SKM-1 treated with dmso at 0.1 percent for 144 hours (cell line): ENCODE measurements around the gene SHANK1.

Experiments
- DNase-seq: peaks from one replicate; lab custom pipeline; 2025; ENCODE audit not compliant: unreplicated experiment; lab: John Stamatoyannopoulos, UW

The SHANK1 gene

DNA sequence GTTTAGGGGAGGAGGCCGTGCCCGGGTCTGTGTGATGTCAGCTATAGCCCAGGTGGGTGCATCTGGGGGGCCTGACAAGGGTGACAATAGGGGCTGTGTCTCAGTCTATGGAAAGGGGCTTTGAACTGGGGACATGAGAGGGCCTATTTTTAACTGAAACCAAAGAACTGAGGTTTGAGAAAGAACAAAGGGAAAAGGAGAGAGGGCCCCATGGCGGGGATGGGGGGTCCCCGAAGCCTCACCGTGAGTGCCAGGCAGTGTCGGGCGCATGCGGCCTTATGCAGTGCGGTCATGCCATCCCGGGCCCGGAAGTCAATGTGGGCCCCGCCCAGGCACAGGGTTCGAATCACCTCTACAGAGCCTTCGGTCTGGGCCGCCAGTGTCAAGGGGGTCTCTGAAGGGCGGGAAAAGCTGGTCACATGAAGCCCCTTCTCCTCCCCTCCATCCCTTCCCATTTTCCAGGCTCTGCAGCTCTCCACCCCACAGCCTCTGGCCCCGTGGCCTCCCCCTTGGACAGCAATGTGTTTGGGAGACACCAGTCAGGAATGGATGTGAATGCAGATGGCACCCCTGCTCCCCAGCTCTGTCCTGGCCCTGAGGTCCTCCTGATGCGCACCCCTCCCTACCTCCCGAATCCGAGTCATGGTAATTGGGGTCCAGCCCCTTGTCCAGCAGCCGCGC is 5.9 kb downstream of the SHANK1 start:
- DNase-seq: no peak

DNA sequence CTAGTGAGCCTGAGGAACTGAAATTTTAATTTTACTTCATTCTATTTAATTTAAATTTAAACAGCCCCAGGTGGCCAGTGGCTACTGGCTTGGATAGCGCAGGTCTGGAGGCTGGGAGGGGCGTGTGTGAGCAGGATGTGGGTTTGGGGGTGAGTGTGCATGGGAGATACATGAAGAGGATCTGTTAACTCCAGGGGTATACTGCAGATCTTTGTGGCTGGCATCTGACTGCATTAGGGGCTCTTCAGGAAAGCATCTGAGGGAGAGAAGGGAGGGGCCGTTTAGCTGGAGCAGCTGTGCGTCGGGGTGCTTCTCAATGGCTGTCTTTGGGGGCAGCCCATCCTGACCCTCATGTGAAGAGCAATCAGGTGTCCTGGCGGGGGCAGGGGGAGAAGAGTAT is 6.8 kb downstream of the SHANK1 start:
- DNase-seq: no peak

DNA sequence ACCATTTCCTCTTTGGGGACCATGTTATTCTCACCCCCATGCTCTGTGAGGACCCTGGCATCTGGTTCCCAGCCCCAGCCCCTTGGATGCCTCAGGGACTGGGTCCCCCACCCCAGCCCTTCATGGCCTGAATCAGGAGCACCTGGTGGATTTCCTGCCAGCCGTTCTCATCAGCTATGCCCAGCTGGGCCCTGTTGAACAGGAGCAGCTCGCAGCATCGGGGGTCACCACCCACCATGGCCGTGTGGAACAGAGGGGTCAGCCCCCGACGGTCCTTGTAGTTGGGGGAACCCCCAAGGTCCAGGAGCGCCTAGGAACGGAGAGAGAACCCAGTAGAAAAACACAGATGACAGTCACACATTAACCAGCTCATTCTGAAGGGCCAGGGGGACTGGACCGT is 7.8 kb downstream of the SHANK1 start:
- no peak for DNase-seq

DNA sequence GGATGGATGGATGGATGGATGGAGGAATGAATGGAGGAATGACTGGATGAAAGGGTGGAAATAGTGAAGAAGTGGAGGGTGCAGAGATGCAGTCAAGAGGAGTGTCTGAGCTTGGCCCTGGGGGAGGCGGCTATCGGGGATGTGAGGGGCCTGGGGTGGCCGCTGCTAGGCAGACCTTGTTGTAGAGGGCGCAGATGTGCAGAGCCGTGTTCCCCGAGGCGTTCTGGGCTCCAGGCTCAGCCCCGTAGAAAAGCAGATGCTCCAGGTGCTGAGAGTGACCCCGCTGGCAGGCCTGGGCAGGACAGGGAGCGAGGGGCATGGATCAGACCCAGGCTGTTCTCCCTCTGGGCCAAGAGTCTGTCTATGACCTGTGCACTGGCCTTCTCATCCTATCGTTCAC is 8.4 kb downstream of the SHANK1 start:
- no peak for DNase-seq

DNA sequence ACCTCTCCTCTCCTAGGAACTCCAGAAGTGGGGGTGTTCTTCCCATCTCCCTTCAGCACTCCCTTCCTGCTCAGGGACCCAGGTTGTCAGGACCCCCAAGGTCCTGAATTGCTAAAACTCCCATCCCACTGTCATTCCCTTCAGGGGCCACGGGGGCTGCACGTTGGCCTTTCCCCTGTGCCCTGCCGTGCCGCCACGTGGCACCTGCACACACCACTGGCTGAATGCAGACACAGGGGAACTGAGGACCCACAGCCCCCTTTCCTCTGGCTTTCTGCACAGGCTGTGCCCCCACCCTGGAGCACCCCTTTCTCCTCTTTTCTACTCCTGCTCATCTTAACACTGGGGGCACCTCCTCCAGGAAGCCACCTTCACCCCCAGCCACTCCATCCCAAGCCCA is 9.0 kb downstream of the SHANK1 start:
- no peak for DNase-seq

DNA sequence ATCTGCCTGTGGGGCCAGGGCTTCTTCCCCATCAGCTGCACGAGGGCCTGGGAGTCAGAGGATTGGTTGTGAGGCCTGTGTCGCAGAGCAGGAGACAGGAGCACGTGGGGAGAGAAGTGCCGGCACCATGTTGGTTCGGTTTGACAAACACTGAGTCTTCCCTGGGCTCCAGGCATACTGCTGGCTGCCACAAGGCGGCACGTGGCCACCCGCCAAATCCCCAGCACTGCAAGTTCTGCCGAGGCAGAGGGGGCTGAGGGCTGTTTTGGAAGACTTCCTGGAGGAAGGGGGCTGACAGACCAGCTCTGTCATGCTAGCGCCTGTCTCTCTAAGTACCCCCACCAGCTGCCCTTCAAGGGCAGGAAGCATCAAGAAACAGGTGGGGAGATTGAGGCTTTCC is 9.5 kb downstream of the SHANK1 start:
- DNase-seq: no peak

DNA sequence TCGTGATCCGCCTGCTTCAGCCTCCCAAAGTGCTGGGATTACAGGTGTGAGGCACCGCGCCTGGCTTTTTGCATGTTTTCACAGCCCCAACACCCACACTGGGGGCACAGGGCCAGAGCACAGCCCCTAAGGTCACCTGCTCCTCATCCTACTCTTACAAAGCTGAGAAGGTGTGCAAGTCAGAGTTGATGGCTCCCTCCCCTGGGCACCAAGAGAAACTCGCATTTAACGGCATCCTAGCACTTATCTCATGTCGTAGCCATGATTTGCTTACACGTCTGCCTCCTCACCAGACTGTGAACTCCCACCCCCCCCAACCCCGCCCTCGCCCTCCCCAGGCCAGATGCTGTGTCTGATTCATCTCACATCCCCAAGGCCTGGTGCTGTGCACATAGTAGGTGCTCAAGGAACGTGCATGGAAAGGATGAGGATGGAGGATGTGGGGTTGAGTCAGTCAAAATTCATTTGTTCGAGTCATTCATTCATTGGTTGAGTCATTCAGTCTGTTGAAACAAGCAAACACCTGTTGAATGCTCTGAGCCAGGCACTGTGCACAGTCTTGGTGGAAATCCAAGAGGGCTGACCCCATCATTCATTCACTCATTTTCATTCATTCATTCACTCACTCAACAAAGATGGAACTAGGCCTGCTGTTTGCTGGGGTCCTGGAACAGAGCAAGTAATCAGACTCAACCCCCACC is 11.3 kb downstream of the SHANK1 start:
- no peak for DNase-seq

DNA sequence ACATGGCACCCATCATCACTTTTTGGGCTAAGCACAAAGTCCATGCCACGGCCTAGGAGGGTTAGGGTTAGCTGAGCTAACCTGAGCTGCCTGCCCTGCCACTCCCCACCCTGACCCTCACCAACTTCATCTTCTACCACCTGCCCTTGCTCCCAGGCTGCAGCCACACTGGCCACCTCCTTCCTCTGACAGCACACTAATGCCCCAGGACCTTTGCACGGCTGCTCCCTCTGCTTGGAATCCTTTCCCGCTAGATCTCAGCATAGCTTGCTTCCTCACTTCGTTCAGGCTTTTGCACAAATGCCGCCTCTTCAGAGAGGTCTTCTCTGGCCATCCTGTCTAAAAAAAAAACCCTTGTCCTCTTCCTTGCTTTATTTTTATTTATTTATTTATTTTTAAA is 13.2 kb downstream of the SHANK1 start:
- DNase-seq: no peak

DNA sequence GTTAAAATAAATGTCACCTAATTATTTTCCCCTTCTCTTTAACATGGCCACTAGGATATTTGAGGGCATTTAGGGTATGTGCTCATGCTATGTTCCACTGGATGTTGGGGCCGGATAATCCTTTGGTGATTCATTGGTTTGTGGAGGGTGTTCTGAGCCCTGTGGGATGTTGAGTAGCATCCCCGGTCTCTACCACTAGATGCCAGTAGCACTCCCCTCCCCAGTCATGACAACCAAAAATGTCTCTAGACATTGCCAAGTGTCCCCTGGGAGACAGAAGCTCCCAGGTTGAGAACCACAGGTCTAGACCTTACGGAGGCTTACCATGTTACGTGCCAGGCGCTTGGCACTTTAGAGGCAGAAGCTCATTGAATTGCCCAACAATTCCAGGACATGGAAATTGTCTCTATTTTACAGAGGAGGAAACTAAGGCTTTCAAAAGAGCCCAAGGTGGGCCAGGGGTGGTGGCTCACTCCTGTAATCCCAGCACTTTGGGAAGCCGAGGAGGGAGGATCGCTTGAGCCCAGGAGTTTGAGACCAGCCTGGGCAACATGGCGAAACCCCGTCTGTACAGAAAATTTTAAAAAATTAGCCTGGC is 14.1 kb downstream of the SHANK1 start:
- peak; percentile 25 for DNase-seq

DNA sequence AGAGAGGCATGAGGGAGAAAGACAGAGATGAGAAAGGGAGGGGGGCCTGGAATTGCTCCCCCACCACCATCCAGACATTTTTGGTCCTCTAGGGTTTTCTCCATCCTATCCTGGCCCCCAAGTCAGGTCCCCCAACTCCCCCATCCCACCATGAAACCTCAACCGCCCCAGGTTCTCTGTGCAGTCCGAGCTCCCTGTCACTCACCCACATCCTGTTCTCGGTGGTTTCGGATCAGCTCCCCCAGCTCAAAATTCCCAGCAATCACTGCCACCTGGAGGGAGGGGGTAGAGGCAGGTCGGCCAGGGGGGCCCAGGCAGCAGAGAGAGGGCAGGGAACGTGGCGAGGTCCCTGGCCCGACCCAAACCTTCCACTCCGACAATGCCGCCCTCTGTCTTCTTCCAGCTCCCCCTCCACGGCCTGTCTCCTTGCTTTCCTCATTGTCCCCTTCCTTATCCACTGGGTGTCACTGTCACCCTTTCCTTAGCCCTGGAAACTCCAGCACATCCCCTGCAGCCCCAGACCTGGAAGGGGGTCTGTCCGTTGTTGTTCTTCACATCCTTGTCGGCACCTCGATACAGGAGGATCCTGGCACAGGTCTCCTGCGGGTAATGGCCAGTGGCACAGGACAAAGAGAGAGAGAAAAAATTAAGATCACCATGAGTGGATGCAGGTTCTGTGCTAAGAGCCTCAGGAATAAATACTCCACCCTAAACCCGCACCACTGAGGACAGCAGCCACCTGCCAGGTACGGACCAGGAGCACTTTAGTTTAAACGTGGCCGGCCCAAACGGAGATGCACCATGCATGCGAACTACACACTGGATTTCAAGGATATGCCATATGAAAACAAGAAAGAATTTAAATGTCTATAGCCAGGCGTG is 15.4 kb downstream of the SHANK1 start:
- DNase-seq: no peak

DNA sequence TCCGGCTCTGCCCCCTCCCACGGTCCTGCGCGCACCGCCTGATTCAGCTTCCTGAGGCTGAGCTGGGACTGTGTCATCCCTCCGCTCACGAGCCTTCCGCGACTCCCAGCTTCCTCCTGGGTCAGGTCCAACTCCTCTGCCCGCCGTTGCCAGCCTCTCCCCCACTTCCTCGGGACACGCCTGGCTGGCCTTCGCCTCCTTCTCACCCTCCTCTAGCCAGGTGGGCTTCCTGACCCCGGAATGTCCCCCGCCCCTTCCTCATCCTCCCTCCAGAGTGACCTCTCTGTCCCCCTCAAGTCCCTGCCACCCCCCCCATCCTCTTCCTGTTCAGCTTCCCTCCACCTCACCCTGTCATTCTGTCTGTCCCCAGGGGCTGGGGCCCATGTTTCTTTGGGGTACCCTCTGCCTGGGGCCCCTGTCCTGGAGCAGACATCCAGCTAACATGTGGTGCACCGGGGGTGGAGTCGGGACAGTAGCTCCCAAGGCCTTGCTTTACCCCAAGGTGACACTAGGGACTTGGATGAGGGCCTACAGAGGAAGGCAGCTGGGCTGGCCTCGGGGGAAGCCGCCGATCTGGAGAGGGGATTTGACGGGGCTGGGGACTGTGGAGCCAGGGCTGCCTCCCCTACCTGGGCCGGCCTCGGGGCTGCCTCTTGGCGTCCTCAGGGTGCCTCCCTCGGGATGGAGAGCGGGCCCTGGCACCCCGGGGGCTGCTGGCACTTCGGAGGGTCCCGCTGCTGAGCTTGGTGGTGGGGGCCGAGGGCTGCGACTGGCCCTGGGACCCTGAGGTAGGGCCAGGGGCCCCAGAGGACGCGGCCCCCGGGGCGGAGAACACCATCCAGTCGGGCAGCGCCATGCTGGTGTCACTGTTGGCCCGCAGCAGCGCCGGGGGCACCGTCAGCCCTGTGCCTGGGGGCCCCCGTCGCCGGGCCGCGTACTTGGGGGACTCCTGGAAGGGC is 16.5 kb downstream of the SHANK1 start:
- no peak for DNase-seq

DNA sequence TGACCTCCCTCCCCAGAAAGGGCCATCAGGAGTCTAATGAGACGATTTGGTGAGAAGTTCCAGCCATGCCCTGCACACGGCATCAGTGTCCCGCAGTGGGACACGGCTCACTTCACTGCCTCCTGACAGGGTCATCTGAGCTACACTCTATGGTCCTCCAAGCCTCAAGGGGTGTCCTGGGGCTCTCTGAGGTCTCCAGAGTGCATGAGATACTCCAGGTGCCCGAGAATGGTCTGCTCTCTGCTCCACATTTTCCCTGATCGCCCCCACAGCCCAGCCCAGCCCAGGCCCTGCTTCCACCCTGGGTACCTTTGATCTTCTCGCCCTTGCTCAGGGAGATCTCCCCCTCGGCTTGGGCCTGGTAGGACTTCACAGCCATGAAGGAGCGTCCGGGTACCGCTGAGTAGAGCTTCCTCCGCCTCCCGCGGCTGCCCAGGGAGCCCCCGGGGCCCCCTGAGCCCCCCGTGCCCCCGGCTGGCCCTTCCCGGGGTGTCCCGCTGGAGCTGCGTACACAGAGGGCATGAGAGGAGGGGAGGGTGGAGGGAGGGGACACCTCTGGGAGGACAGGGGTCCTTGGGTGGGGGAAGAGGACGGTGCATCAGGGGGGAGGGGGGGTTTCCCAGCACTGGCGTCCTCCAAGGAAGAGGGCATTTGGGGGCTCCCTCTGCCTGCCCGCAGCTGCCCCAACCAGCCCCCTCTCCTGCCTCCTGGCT is 17.3 kb downstream of the SHANK1 start:
- no peak for DNase-seq

DNA sequence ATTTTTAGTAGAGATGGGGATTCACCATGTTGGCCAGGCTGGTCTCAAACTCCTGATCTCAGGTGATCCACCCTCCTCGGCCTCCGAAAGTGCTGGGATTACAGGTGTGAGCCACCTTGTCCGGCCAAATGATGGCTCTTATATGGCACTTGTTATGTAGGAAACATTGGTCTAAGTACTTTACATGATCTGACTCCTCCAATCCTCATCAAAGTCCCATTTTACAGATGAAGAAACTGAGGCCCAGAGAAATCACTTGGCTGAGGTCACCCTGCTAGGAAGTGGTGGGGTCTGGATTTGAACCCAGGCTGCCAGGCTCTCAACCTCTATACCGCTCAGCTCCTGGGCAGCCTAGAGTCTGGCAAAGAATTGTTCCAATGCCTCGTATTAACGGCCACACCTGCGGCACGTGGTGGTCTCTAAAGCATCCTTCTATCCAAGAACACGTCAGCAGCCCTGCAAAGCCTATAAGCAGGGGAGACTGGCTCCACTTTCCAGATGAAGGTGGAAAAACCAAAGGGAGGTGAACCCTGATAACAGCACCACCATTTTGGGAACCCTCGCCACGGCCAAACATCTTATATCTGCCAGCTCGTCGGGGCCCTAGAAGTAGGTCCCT is 18.1 kb downstream of the SHANK1 start:
- no peak for DNase-seq

DNA sequence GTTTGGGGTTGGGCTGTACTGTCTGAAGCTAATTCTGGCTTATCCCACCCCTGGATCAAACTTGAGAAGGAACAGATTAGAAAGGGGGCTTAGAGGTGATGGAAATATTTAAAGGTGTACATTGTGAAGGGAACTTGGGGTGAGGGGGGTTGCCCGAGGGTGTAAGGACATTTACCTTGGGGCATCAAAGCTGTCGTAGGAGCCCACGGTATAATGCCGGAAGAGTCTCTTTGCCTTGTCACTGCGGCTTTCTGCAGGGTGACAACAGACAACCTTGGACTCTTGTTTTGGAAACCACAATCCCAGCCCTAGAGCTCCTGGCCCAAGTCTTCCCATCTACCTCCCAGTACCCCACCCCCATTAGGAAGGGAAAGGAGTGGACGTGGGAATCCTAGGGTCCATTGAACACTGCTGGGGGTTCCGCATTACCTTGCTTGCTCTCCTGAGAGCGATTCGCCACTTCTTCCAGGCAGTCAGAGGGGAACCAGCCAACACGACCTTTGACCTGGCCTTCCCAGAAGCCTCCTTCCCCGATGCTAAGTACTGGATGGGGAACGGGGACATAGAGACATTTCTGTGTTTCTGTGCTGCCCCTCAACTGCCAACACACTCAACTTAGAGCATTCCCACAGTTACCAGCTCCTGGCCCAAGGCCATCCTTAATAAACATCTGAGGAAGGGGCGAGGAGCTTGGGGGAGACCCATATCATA is 22.0 kb downstream of the SHANK1 start:
- DNase-seq: no peak

DNA sequence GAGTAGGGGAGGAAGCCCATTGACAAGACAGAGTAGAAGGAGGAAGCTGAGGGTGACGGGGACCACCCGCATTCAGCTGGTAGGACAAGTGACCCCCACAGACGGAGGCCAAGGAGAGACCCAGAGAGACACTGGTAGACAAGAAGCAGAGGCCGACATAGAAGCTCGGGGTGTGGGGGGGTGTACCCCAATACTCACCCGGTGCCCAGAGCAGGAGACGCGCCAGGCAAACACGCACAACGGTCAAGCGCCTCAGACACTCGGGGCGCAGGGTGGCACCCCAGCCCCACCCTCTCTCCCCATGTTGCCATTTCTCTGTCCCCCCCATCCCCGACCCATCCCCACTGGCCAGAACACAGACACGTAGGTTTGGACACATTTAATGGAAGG is 23.5 kb downstream of the SHANK1 start:
- DNase-seq: no peak

DNA sequence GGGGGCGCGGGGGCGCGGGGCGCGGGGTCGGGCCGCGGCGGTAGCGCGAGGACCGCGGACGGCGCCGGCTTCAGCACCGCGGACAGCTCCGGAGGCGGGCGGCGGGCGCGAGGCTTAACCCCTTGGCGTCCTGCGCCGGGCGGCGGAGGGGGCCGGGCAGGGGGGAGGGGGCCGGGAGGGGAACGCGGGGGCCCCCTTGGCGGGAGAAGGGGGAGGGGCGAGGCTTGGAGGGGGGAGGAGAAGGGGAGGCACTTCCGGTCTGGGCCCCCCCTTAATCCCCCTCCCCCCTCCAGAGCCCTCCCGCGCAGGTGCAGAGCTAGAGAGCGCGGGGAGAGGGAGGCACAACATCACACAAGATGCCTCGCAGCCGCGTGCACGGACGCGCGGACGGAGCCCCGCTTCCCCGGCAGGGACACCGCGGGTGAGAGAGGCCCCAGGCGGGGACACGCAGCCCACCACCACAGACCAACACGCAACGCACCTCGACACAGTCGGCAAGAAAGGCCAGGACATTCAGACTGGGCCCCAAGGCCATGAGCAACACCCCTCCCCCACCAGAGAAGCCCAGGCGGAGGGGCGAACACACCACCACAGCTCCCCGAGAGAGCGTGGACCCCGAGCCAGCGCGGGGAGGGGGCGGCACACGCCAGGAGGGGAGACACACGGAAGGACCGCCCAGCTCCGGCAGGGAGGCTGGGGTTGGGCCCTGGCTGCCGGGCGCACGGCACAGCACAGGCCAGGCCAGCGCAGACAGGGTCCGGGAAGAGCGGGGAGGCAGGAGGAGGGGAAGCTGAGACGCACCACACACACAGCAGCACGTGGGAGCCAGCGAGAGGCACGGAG is 24.1 kb downstream of the SHANK1 start:
- no peak for DNase-seq

DNA sequence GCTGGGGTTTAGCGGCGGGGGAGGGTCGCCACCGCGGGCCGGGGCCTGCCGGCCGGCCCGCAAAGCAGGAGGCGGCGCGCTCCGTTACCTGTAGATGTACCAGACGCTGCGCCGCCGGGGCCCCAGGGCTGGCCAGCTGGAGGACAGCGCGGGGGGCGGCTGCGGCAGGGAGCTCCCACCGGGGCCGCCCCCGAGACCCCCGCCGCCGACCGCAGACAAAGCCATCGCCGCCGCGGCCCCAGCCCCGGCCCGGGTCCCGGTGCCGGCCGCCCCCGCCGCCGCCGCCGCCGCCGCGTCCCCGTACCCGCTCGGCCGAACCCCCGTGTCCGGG is 24.8 kb downstream of the SHANK1 start:
- DNase-seq: no peak
